ENCODE data around the gene MYO15B.

The MYO15B gene

GRCh38 chr17:75617218-75617617, 29.6 kb downstream of the MYO15B start:
- Mint-ChIP-seq H3K4me1 (ENCODE audit: low read depth) (no peaks in the 10 kb centered on the region), H3K27ac (no peak overlapping the region), H3K4me3 (no peak overlapping the region), H3K9me3 (no peaks in the 10 kb centered on the region), H3K36me3 (ENCODE audit: low read depth) (no peaks in the 10 kb centered on the region), H3K27me3 (no peaks in the 10 kb centered on the region)

GRCh38 chr17:75617675-75618074, 30.1 kb downstream of the MYO15B start:
- H3K4me1 Mint-ChIP-seq (ENCODE audit: low read depth) = no peaks in the 10 kb centered on the region
- H3K9me3 Mint-ChIP-seq = no peaks in the 10 kb centered on the region
- no peak overlapping the region for H3K27ac Mint-ChIP-seq
- no peaks in the 10 kb centered on the region for H3K36me3 Mint-ChIP-seq (ENCODE audit: low read depth)
- no peaks in the 10 kb centered on the region for H3K27me3 Mint-ChIP-seq
- H3K4me3 Mint-ChIP-seq = no peak overlapping the region

GRCh38 chr17:75619506-75620431, 32.2 kb downstream of the MYO15B start:
- H3K27ac Mint-ChIP-seq = no peak overlapping the region
- H3K4me1 Mint-ChIP-seq (ENCODE audit: low read depth) = no peaks in the 10 kb centered on the region
- no peaks in the 10 kb centered on the region for H3K36me3 Mint-ChIP-seq (ENCODE audit: low read depth)
- no peaks in the 10 kb centered on the region for H3K27me3 Mint-ChIP-seq
- H3K9me3 Mint-ChIP-seq = no peaks in the 10 kb centered on the region
- H3K4me3 Mint-ChIP-seq = no peak overlapping the region

- Mint-ChIP-seq H3K9me3 (no peaks in the 10 kb centered on the region), H3K27me3 (no peaks in the 10 kb centered on the region), H3K27ac (no peak overlapping the region), H3K4me3 (no peak overlapping the region), H3K4me1 (ENCODE audit: low read depth) (no peaks in the 10 kb centered on the region), H3K36me3 (ENCODE audit: low read depth) (no peaks in the 10 kb centered on the region)
Measured at GRCh38 chr17:75621489-75621888, 33.9 kb downstream of the MYO15B start.

DNA sequence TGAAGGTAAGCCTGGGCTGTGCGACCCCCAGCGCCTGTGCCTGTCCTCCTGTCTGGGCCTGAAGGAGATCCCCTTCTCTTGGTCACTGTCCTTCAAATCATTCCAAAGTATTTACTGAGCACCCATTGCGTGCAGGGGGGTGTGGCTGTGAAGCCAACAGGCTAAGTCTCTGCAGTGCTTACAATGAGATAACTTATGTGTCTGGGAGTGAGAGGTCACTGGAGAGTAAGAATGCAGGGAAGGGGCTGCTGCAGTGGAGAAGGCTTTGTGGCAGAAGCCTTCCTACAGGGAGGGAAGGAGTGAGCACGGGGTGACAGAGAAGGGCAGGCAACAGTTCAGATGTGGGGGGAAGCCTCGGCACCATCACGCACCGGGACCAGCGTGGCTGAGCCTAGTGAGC, 34.5 kb downstream of the MYO15B start:
- Mint-ChIP-seq H3K4me3 (no peak overlapping the region), H3K36me3 (ENCODE audit: low read depth) (no peaks in the 10 kb centered on the region), H3K27ac (no peak overlapping the region), H3K27me3 (no peaks in the 10 kb centered on the region), H3K4me1 (ENCODE audit: low read depth) (no peaks in the 10 kb centered on the region), H3K9me3 (no peaks in the 10 kb centered on the region)

DNA sequence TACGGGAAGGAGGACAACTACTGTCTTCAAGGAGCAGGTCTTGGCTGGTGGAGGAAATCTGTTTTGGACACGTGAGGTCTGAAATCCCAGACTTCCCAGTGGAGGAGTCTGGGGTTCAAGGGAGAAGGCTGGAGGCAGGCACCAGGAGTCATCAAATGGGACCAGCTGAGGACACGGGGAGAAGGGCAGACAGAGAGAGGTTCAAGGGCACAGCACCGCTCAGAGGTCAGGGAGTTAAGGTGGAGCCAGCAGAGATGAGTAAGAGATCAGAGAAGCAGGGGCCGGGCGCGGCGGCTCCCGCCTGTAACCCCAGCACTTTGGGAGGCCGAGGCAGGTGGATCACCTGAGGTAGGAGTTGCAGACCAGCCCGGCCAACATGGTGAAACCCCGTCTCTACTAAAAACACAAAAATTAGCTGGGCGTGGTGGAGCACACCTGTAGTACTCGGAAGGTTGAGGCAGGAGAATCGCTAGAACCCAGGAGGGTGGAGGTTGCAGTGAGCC, 35.2 kb downstream of the MYO15B start:
- H3K9me3 Mint-ChIP-seq = no peaks in the 10 kb centered on the region
- no peaks in the 10 kb centered on the region for H3K36me3 Mint-ChIP-seq (ENCODE audit: low read depth)
- H3K4me1 Mint-ChIP-seq (ENCODE audit: low read depth) = no peaks in the 10 kb centered on the region
- no peak overlapping the region for H3K4me3 Mint-ChIP-seq
- H3K27me3 Mint-ChIP-seq = no peaks in the 10 kb centered on the region
- H3K27ac Mint-ChIP-seq = no peak overlapping the region

DNA sequence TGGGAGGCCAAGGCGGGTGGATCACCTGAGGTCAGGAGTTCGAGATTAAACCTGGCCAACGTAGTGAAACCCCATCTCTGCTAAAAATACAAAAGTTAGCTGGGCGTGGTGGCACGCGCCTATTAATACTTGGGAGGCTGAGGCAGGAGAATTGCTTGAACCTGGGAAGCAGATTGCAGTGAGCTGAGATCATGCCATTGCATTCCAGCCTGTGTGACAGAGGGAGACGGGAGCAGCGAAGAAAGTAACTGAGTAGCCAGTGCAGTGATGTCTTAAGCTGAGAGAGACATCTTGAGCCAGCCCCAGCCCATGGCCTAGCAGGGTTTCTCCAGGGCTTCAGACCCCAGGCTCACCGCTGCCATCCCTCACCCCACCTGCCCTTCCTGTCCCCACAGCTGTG, 35.8 kb downstream of the MYO15B start:
- H3K4me3 Mint-ChIP-seq = no peak overlapping the region
- H3K27ac Mint-ChIP-seq = no peak overlapping the region
- H3K4me1 Mint-ChIP-seq (ENCODE audit: low read depth) = no peaks in the 10 kb centered on the region
- no peaks in the 10 kb centered on the region for H3K36me3 Mint-ChIP-seq (ENCODE audit: low read depth)
- H3K9me3 Mint-ChIP-seq = no peaks in the 10 kb centered on the region
- H3K27me3 Mint-ChIP-seq = no peaks in the 10 kb centered on the region

DNA sequence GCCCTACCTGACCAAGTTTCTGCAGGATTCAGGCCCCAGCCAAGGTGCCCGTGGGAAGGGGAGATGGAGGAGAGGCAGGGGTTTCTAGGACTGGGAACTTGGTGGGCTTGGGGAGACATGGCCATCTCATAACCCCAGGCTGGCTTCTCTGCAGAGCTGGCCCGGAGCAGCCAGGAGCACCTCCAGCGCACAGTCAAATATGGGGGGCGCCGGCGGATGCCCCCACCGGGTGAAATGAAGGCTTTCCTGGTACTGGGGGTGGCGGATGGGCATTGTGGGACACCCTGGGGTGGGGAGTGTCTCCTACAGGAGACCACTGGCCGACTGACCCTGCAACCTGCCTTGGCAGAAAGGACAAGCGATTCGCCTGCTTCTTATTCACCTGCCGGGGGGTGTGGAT, 36.4 kb downstream of the MYO15B start:
- H3K36me3 Mint-ChIP-seq (ENCODE audit: low read depth) = no peaks in the 10 kb centered on the region
- H3K4me1 Mint-ChIP-seq (ENCODE audit: low read depth) = no peaks in the 10 kb centered on the region
- no peak overlapping the region for H3K27ac Mint-ChIP-seq

DNA sequence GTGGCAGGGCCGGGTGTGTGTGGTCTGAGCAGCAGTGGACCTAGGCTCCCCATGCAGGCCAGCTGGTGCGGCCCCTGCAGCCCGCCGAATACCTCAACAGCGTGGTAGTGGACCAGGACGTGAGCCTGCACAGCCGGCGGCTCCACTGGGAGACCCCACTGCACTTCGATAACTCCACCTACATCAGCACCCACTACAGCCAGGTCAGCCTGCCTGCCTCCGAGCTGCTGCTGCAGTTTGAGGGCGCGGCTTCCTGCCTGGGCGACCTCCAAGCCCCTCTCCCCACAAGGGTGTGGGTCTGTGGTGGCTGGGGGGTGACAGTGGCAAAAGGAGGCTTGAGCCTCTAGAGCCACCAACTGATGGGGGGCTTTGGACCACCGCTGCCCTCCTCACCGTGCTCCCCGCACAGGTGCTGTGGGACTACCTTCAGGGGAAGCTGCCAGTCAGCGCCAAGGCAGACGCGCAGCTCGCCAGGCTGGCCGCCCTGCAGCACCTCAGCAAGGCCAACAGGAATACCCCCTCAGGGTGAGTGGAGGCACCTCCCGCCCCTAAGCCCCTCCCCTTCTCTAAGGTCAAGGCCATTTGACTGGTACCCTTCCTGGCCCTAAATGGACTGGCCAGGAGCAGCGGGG, 37.2 kb downstream of the MYO15B start:
- Mint-ChIP-seq H3K27ac (no peak overlapping the region), H3K27me3 (no peaks in the 10 kb centered on the region), H3K4me3 (no peak overlapping the region), H3K4me1 (ENCODE audit: low read depth) (no peaks in the 10 kb centered on the region), H3K9me3 (no peaks in the 10 kb centered on the region), H3K36me3 (ENCODE audit: low read depth) (no peaks in the 10 kb centered on the region)

More for the DNA sequence above, 36.4 kb downstream of the MYO15B start:
- no peak overlapping the region for H3K4me3 Mint-ChIP-seq
- H3K9me3 Mint-ChIP-seq = no peaks in the 10 kb centered on the region
- H3K27me3 Mint-ChIP-seq = no peaks in the 10 kb centered on the region

- no peaks in the 10 kb centered on the region for H3K36me3 Mint-ChIP-seq (ENCODE audit: low read depth)
- no peak overlapping the region for H3K4me3 Mint-ChIP-seq
- H3K9me3 Mint-ChIP-seq = no peaks in the 10 kb centered on the region
- no peaks in the 10 kb centered on the region for H3K4me1 Mint-ChIP-seq (ENCODE audit: low read depth)
- H3K27ac Mint-ChIP-seq = no peak overlapping the region
- no peaks in the 10 kb centered on the region for H3K27me3 Mint-ChIP-seq
Measured at GRCh38 chr17:75625813-75626486, 38.4 kb downstream of the MYO15B start.

DNA sequence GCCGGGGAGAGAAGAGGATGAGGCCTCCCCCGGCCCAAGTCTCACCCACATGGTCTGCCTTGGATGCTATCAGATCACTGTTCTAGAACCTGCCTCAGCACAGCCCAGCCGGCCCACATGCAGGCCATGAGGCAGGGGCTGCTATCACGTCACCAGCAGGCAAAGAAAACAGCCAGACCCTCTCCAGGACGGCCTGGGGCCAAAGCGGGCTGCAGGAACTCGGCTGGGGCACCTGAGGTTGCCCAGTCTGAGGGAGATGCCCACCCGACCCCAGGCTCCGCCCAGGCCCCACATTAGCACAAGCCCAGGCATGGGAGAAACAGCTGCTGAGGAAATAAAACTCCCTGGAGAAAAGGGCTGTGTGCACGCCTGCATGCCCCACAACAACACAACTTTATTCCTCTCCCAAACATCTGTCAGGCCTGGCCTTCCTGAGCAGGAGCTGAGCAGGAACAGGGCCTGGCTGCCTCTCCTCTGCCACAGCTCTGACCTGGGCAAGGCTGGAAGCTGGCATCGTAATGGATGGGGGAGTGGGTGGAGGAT, 39.0 kb downstream of the MYO15B start:
- no peak overlapping the region for H3K4me3 Mint-ChIP-seq
- no peaks in the 10 kb centered on the region for H3K27me3 Mint-ChIP-seq
- H3K9me3 Mint-ChIP-seq = no peaks in the 10 kb centered on the region
- no peak overlapping the region for H3K27ac Mint-ChIP-seq
- no peaks in the 10 kb centered on the region for H3K36me3 Mint-ChIP-seq (ENCODE audit: low read depth)
- H3K4me1 Mint-ChIP-seq (ENCODE audit: low read depth) = no peaks in the 10 kb centered on the region

DNA sequence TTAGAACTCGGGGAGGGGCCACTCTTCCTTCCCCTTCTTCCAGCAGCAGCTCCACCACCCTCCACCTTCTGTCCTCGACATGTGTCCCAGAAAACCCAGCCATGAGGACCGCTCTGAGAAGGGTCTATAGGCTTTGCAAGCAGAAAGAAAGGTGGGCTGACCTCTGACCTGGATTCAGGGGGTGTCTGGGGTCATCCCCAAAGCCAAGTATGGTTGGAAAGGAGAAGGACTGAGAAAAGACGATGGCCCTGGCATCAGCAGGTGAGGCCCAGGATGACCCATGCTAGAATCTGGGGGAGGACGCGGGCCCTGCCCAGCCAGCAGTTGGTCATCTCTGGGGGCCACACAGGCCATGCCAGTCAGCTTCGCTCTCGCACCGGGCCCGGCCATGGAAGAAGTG, 39.5 kb downstream of the MYO15B start:
- Mint-ChIP-seq H3K9me3 (no peaks in the 10 kb centered on the region), H3K27me3 (no peaks in the 10 kb centered on the region), H3K4me1 (ENCODE audit: low read depth) (no peaks in the 10 kb centered on the region), H3K27ac (no peak overlapping the region), H3K4me3 (no peak overlapping the region), H3K36me3 (ENCODE audit: low read depth) (no peaks in the 10 kb centered on the region)

DNA sequence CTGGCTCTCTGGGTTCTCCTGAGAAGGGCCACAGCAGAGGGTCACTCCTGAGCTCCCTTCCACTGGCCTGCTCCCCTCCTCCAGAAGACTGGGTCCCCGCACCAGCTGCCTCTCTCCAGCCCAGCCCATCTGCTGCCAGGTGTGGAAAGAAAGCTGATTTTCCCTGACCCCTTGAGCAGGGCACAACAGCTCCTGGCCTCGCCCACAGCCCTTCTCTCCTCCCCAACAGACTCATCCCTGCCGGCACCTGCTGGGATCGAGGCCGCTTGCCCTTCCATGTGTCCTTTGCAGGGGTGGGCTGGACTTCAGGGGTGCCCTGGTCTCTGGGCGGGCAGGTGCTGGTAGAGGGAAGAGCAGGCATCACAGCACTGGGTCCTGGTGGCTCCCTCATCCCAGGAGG, 40.8 kb downstream of the MYO15B start:
- no peak overlapping the region for H3K4me3 Mint-ChIP-seq
- H3K27me3 Mint-ChIP-seq = no peaks in the 10 kb centered on the region
- H3K36me3 Mint-ChIP-seq (ENCODE audit: low read depth) = no peaks in the 10 kb centered on the region
- H3K9me3 Mint-ChIP-seq = no peaks in the 10 kb centered on the region
- no peaks in the 10 kb centered on the region for H3K4me1 Mint-ChIP-seq (ENCODE audit: low read depth)
- H3K27ac Mint-ChIP-seq = no peak overlapping the region

GRCh38 chr17:75629157-75629556, 41.6 kb downstream of the MYO15B start:
- Mint-ChIP-seq H3K36me3 (ENCODE audit: low read depth) (no peaks in the 10 kb centered on the region), H3K27ac (no peak overlapping the region), H3K27me3 (no peaks in the 10 kb centered on the region), H3K4me1 (ENCODE audit: low read depth) (peaks cover 4% of the 10 kb centered on the region), H3K4me3 (no peak overlapping the region), H3K9me3 (no peaks in the 10 kb centered on the region)
